Stimulated activated CD4-positive, alpha-beta T cell treated with anti-CD3 and anti-CD28 coated beads, Interleukin-12 subunit alpha, Interleukin-12 subunit beta, amount 100 ng/mL, for 4 hours (primary cell): ENCODE results near the gene POLG.
A peak's percentile ranks its signal among the peaks of the same experiment; 100 is the strongest.

Source experiments
- DNase-seq: peaks from one replicate; pipeline ENCODE4 v3.0.0-alpha.2; 2020

Gene POLG

DNA sequence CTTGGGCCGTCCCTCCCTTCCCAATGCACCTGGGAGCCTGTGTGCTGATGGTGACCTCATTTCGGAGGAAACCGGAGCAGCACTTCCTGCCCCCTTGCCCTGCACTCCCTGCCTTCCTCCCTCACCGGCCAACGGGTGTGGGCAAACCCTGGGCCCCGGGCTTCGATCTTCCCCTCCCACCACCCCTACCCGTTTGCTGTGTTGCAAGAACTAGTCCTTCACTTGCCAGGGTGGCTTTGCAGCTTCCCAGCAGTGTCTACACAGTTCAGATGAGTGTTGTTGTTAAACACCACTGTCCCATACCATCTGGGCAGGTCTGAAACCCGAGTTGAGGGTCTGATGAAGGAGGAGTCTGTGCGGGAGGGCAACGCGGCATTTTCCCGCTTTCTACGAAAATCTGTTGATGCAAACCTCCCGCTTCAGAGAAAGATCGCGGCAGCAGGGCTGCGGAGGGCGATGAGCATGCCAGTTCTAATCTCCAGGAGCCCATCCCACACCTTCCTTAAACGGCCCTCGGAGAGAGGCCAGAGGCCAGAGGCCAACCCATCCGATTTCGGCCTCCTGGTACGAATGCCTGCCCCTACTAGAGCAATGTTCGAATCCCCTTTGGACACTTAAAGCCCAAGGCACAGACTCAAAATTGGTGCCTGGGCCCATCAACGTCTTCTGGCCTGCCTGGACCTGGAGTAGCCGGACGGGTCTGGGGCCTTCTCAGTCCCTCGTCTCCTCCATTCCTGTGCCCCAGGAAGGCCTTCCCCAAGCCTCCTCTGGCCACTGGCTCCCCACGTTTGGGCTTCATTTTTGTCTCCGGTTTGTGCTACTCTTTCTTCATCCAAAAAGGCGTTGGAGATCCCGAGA, 35.7 kb upstream of the POLG start:
- no peak for DNase-seq

- DNase-seq, result no peak
Observed at GRCh38 chr15:89369341-89369947, 34.8 kb upstream of the POLG start.

- DNase-seq, result no peak
Observed at GRCh38 chr15:89368566-89369223, 34.1 kb upstream of the POLG start.

- DNase-seq, result no peak
Observed at GRCh38 chr15:89367485-89368451, 33.1 kb upstream of the POLG start.

DNA sequence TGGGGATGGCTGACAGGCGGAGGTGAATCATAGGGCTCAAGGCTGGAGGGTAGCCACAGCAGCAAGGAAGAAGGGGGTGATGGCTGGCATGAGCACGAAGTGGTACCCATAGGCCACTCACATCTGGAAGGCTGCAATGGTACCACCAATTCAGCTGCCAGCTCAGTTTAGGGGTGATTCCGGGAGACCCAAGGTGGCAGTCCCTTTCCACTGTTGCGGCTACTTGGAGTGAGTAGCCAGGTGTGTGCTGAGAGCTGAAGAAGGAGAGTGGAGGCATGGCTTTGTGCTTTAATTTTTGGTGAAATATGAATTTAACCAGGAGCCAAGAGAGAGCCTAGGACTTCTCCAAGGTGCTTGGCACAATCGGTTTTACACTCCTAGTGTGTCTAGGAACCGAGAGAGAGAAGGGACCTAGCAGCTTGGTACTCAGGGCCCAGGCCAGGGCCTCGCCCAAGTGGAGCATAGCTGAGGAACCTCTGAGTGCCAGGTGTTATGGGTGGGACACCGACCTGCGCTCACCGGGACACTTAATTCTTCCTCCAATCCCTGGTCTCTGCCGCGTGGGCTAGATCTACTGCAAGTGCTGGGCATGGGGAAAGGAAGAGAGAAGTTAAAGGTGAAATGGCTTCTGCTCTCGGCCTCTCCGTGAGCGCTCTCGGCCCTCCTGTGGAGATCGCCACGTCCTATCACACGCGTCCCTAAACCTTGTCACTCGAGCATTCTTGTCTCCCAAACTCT, 32.2 kb upstream of the POLG start:
- no peak for DNase-seq

DNA sequence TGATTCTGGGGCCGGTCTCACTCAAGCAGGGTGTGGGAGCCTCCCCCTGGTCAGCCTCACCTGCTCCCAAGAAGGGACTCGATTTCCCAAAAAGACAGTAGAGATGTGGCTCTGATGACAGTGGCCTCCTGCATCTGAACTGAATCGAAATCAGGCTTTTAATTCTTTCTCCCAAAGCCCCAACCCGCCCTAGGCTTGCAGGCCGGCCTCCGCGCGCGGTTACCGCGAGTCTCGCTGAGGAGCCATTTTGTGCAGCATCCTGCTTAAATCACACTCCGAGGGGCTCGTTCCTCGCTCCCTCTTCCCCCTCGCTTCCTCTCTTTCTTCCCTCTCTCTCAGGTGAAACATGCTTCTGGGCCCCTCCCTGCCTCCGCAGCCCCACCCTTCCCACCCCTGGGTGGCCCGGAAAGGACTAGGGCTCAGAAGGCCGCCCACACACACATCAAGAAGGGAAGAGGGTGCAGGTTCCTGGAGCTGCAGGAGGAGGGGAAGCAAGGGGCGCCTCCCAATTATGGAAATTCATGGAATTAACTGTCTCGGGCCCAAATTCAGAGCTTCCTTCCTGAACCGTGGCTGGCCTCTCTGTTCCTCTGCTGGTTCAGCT, 30.9 kb upstream of the POLG start:
- no peak for DNase-seq

DNA sequence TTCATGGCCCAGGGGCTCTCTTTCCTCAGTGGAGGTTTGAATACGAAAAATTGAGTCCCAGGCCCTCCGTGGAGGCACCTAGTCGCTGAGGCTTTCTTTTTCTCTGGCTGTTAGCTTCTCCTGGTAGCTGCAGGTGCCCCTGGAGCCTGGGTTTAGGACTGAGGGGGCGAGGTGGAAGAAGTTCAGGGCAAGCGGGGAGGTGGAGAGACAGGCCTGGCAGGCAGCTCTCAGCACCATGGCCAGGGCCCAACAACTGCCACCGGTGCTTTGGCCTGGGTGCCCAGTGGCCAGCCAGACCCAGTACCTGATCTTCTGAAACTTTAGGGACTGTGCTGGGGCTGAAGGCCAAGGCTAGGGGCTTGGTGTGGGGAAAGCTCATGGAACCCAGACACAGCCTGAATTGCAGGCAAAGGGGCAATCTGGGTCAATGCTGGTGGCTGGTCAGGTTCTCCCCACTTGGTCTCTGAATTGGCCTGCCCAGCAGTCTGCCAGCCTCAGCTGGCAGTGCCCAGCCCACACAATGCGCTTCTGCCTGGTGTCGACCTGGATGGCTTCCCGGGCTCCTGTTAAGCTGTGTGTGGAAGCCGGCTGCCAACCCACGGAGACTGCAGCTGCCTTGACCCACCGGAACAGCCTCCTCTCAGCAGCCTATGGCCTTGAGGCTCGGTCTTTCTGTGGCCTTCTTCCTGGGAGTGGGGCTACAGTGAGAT, 30.3 kb upstream of the POLG start:
- DNase-seq, result no peak

DNA sequence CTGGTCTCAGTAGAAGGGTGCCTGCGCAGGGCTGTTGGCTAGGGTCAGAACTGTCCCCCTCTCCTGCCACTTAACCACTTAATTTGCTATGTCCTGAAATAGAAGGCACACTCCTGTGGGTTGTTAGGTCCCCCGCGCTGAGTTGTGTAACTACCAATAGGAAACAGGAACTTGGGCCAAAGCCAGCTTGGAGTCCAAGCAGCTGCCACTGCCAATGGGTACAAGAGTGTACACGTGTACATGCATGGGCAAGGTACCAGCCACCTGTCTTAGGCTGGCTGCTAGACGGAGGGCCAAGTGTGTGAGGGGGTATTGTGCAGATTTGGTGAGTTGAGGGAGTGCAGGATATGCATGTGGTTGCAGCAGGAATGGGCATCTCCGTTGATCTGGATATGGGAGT, 29.7 kb upstream of the POLG start:
- DNase-seq, result no peak

- no peak for DNase-seq
Observed at GRCh38 chr15:89363770-89364169, 29.1 kb upstream of the POLG start.

DNA sequence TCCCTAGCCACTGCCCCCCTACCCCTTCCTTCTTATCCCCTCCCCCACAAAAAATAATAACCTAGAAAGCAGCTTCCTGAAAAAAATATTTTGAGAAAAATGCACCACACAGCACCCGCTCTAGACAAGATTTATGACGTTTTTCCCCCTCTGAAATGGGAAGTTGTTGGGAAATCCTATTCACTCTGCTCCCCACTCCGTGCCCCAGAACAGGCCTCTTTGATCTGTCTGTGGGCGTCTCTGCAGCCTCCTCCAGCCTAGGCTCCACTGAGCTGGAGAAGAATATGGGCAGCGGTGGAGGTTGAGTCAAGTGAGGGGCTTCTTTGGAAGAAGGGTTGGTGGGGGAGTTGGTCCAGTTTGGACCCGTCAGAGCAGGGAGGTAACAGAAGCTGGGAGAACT, 28.5 kb upstream of the POLG start:
- no peak for DNase-seq

DNA sequence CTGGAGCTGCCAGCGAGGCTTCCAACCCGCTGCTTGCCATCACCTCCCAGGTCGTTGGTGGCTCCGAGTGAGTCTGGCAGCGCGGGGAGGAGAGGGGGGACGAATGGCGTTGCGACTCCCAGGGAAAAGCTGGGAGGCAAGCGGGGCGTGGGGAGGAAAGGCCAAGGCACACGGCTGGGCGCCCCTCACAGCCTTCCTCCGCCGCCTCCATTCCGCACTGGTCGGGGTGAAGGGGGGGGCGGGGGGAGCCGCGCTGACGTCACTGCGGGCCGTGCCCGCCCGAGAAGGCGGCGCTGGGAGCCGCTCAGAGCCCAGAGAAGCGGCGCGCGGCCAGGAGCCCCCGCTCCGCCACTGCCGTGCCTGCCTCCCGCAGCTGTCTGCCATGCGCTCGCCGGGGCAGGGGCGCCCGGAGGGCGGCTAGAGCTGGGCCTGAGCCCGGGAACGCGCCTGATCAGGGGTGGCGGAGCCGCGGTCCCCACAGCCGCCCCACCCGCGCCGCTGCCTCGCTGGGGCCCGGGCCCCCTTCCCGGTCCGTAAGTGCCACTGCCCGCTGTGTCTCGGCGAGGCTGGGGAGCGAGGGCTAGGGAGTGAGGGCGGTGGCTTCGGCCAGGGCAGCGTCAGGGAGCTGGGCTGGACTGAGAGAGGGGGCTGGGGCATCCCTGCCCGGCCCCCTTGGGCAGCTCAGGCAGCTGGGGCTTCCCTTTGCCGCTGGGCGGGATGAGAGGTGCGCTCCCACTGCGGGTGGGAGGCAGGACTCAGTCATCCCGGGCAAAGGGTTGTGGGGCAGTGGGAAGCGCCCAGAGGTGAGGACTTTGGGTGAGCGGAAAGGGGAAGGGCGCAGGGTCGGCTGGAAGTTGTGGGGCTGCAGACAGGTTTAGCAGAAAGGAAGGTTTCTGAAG, 27.8 kb upstream of the POLG start:
- DNase-seq, result no peak

DNA sequence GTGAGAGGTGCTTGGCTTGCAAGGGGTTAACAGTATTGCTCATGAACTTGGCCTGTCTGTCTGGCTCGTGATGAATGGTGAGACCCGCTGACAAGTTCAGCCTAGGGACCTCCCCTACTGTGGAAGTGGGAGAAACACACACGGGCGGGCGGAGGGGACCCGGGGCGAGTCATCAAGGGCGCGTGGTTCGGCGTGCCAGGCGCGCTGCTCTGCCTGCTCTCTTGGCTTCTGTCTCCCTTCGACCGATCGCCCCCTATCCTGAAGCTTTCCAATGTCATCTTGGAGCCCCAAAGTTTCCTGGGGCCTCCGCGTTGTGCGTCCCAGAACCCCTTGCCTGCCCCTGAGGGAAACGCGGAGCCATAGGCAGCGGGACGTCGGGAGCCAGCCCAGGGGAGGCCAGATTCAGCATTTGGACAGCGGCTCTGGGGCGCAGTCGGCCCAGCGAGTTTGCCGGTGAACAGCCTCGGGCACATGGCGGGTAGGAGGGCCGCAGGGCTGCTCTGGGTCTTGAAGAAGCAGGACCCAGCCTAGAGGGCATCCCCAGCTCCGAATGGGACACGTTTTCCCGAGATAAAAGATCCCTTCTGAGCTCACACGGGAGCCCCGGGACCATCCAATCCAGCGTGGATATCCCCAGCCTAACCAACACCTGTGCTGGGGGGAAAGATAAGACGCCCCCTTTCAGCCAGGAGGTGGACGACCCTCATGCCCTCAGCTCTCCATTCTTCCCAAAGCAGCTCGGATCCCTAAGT, 27.0 kb upstream of the POLG start:
- peak; percentile 58 for DNase-seq

DNA sequence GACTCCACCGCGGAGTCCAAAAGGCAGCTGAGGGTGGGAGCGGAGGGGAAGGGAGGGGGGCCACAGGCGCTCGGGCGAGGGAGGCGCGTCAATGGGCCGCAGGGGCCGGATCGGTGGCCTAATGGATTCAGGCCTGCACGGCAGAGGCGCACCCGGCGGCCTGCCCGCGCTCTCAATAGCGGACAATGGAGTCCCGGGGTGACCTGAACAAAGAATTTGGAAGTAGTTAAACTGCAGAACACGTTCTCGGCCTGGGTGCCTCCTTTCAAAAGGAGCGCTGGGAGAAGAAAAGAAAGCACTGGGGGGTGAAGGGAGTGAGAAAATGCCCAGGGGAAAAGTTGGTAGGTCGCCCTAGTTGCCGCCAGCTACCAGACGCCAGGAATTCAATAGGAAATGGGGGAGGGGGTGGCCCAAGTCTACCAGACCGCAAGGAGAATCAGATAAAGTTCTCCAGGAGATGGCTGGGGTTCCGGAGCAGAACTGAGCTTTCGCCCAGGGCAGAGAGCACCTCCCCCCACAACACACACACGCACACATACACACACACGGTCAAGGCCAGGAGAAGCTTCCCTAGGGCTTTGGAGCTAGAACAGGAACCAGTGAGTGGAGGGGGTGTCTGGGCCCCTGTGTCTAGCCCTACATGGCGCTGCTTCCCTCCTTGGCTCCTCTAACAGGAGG, 25.8 kb upstream of the POLG start:
- DNase-seq, result no peak

DNA sequence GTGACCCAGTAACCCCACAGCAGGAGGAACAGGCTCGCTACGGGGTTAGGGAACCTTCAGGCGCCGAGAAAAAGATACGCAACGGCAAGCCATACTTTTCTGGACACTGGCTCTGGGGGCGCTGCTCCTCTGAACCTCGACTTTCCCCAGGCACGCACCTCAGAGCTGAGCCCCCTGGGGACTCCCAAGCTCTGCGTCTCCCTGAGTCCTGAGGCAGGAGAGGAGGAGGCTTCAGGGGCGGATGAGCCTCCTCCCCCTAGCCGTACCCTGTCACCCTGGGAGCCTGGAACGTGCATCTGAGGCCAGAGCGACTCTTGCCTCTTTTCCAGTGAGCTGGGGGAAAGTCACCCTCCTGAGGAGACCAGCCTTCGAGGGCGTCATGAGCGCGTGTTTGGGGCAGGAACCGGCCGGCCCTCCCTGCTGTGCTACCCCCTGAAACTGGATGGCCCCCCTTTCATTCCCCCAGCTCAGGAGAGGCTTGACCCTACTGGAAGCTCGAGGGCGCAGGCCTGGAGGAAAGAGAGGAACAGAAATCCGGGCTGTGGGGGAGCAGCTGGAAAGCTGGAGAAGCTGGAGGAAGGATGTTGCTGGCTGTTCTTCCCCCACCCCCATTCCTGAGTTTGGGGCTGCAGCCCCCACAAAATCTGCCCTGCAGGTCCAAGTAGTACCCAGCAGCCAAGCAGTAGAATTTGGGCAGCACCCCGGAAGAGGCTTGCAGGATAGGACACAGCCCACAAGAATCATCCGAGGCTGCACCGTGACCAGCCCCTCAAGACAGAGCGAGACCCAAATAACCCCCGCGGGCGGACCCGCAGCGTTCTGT, 25.1 kb upstream of the POLG start:
- no peak for DNase-seq

DNA sequence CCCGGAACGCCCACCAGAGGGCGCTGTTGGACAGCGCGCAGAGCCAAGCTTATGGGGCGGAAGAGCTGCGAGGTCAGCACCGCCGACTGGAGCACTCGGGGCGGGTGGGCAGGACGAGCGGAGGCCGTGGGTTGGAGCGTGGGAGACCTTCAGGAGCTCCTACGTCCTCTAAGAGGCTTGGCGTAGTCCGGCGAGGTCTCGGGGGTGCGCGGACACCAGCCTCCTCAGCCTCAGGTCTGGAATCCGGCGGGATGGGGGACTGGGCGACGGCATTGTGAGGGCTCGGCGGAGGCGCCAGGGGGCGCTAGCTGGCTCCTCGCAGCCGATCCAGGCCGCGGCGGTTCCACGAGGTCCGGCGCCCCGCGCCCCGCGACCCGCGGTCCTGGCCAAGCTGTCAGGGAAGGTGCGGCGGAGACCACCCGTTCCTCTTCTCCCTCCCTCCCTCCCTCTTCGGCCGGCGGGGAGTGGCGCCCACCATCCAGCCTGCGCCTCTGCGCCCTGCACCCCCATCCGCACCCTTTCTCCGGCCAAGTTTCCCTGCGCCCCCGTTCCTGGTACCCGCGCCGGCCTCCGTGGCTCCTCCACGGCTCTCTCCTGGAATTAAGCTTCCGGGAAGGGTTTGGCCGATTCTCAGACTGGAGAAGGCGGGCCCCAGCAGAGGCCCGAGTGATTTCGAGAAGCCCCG, 24.3 kb upstream of the POLG start:
- peak; percentile 79 for DNase-seq

- no peak for DNase-seq
Observed at GRCh38 chr15:89358435-89358754, 23.8 kb upstream of the POLG start.

DNA sequence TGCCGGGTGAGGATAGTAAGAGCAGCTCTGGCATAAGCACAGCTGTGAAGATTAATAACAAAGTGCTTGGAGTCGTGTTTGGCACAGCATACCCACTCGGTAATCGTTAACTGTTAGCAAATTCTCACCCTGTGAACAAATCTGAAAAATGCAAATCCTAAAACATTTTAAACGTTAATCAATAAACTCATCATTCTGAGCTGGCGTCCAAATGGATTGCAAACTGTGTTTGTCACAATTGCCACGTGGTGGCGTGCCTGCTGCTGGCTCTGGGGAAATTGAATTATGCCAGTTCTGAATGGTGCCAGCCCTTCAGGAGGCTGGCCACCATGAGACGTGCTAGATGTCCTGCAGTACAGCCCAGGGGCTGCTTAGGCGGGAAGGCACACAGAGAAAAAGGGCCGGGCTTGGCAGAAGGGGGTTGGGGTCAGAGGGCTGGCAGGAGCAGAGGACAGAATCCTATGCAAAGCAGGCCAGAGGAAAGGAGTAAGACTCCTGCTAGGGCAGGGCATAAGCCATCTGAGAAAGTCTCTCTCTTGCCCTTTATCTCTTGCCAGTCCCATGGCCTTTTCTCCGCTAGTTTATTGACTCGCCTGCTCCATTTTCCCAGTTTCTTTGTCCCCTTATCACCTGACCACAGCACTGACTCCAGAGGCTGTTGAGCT, 22.1 kb upstream of the POLG start:
- DNase-seq, result no peak
